DOHH2 (cell line): ENCODE measurements around the gene SH3GLB1.

Experiments
- H3F3A ChIP-seq: fragments of 200-600 bp; sonication (generic), shearing (Covaris generic); 2 replicates; pipeline ENCODE4 v1.6.0; 2016; ENCODE audit warnings: antibody characterized with exemption, mild to moderate bottlenecking; ENCODE audit not compliant: control insufficient read depth, insufficient read depth
- H3K27ac ChIP-seq: fragments of 200-600 bp; sonication (generic); 2 replicates; pipeline ENCODE4 v1.5.1; 2014; ENCODE audit warnings: low read depth, mild to moderate bottlenecking, low read length, moderate library complexity
- H3K27me3 ChIP-seq: fragments of 200-600 bp; sonication (generic); 2 replicates; pipeline ENCODE4 v1.6.1; 2014; ENCODE audit warnings: mild to moderate bottlenecking, low read length, mixed read lengths; ENCODE audit not compliant: control insufficient read depth
- H3K36me3 ChIP-seq: fragments of 200-600 bp; sonication (generic); 2 replicates; pipeline ENCODE4 v1.6.1; 2014; ENCODE audit warnings: mild to moderate bottlenecking, low read length, moderate library complexity, mixed read lengths; ENCODE audit not compliant: control insufficient read depth
- H3K4me1 ChIP-seq: fragments of 200-600 bp; sonication (generic); 2 replicates; pipeline ENCODE4 v1.6.1; 2014; ENCODE audit warnings: mild to moderate bottlenecking, low read length, mixed read lengths; ENCODE audit not compliant: control insufficient read depth
- H3K4me2 ChIP-seq: fragments of 200-600 bp; sonication (generic); 2 replicates; pipeline ENCODE4 v1.6.0; 2014; ENCODE audit warnings: mild to moderate bottlenecking, low read length, moderate library complexity
- H3K4me3 ChIP-seq: fragments of 200-600 bp; sonication (generic); 2 replicates; pipeline ENCODE4 v1.5.1; 2014; ENCODE audit warnings: mild to moderate bottlenecking, low read length, mixed read lengths
- H3K79me2 ChIP-seq: fragments of 200-600 bp; sonication (generic); 2 replicates; pipeline ENCODE4 v1.6.1; 2014; ENCODE audit warnings: mild to moderate bottlenecking, low read length, mixed read lengths; ENCODE audit not compliant: control insufficient read depth
- H3K9me2 ChIP-seq: fragments of 200-600 bp; sonication (generic); replicated peaks from 2 replicates; pipeline ENCODE4 v1.6.1; 2014; ENCODE audit warnings: mild to moderate bottlenecking, low read length, mixed read lengths; ENCODE audit not compliant: control insufficient read depth
- H3K9me3 ChIP-seq: fragments of 200-600 bp; sonication (generic); 2 replicates; pipeline ENCODE4 v1.6.1; 2014; ENCODE audit warnings: antibody characterized with exemption, low read length, mixed read lengths; ENCODE audit not compliant: control insufficient read depth, insufficient read depth
- H4K20me1 ChIP-seq: fragments of 200-600 bp; sonication (generic); 2 replicates; pipeline ENCODE4 v1.6.0; 2014; ENCODE audit warnings: low read depth, mild to moderate bottlenecking, antibody characterized with exemption, low read length, moderate library complexity; ENCODE audit not compliant: control insufficient read depth, insufficient read depth
- CTCF ChIP-seq: fragments of 200-600 bp; sonication (generic); IDR thresholded peaks from one replicate; pipeline ENCODE4 v1.5.1; 2014; ENCODE audit warnings: antibody characterized with exemption, mild to moderate bottlenecking, low read depth, low read length; ENCODE audit not compliant: poor library complexity, severe bottlenecking
- EZH2phosphoT487 ChIP-seq: fragments of 200-600 bp; sonication (generic); IDR thresholded peaks from 2 replicates; pipeline ENCODE4 v1.6.1; 2017; ENCODE audit warnings: borderline replicate concordance, mild to moderate bottlenecking, antibody characterized with exemption, low read length, moderate library complexity, mixed read lengths

The SH3GLB1 gene

DNA sequence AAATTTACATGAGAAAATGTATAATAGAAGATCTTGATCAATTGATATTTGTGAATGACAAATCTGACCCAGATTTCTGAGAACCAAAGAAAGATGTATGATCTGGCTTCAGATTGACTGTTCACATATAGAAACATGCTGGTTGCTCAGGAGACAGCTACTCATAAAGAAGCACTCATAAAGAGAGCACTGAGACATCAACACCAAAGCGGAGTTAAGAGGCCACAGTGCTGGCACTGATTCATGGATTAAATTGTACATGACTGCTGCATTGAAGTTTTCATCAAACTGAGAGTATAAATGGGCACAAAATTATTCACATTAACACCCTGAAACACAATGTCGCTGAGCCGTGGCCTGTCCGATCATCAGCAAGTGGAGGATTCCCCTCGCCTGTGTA is 46.2 kb downstream of the SH3GLB1 start:
- H3K4me3 ChIP-seq: no peak overlapping the region
- no peak overlapping the region for H3K27ac ChIP-seq
- no peaks in the 10 kb centered on the region for H3K36me3 ChIP-seq
- H3K79me2 ChIP-seq: no peaks in the 10 kb centered on the region
- no peaks in the 10 kb centered on the region for H3K9me2 ChIP-seq
- peaks cover 12% of the 10 kb centered on the region; the same call in 1 of the 2 replicates for H3F3A ChIP-seq
- H3K27me3 ChIP-seq: no peaks in the 10 kb centered on the region
- no peaks in the 10 kb centered on the region for H3K9me3 ChIP-seq
- peaks cover 23% of the 10 kb centered on the region for H3K4me1 ChIP-seq
- H4K20me1 ChIP-seq: no peaks in the 10 kb centered on the region
- TF ChIP-seq EZH2phosphoT487 (no peak), CTCF (no peak)
- H3K4me2 ChIP-seq: no peak overlapping the region

DNA sequence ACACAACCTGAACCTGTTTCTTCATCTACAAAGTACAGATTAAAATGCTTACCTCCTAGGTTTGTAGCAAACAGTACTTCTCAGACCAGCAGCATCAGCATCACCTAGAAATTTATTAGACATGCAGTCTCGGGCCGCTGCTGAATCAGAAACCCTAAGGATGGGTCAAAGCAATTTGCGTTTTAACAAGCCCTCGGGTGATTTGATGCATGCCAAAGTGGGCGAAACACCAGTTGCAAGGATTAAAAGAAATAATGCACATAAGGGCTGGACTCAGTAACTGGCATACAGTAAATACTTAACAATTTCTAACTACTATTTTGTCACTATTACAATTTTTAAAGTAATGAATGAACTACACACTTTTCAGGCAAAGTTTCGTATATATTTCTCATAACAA is 47.5 kb downstream of the SH3GLB1 start:
- Histone ChIP-seq H3K27ac (no peak overlapping the region), H3F3A (peaks cover 14% of the 10 kb centered on the region; the same call in 1 of the 2 replicates), H3K79me2 (no peaks in the 10 kb centered on the region), H3K9me2 (no peaks in the 10 kb centered on the region), H3K4me2 (no peak overlapping the region), H3K27me3 (no peaks in the 10 kb centered on the region), H3K9me3 (no peaks in the 10 kb centered on the region), H3K4me1 (peaks cover 36% of the 10 kb centered on the region), H4K20me1 (no peaks in the 10 kb centered on the region), H3K4me3 (no peak overlapping the region), H3K36me3 (no peaks in the 10 kb centered on the region)
- TF ChIP-seq CTCF (no peak), EZH2phosphoT487 (no peak)

DNA sequence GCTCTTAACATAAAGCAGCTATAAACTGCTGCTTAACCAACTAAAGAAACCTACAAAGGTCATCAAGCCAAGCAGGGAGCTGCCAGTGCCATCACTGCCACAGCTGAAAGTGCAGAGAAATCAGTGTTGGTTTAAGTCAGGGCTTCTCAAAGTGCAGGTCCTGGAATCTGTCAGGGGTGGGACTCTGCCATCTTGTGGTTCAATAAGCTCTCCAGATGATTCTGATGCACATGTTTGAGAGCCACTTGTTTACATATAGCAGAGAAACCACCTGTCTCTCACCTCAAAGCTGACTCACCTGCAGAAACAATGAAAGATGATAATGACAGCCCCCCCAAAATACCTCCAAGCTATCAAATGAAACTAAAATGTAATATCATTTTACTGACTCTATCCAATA is 49.3 kb downstream of the SH3GLB1 start:
- 0 out of 2 replicates have a peak overlapping the region, but pooled peaks have one; percentile 86 for H3K4me2 ChIP-seq
- H3K4me3 ChIP-seq: no peak overlapping the region
- no peaks in the 10 kb centered on the region for H3K9me3 ChIP-seq
- no peaks in the 10 kb centered on the region for H3K79me2 ChIP-seq
- H3K36me3 ChIP-seq: no peaks in the 10 kb centered on the region
- H3K27ac ChIP-seq: no peak overlapping the region
- H3K4me1 ChIP-seq: peaks cover 36% of the 10 kb centered on the region
- no peaks in the 10 kb centered on the region for H3K27me3 ChIP-seq
- H3K9me2 ChIP-seq: no peaks in the 10 kb centered on the region
- TF ChIP-seq CTCF: peak; percentile 42
- TF ChIP-seq EZH2phosphoT487: no peak
- H4K20me1 ChIP-seq: no peaks in the 10 kb centered on the region
- peaks cover 14% of the 10 kb centered on the region; the same call in 1 of the 2 replicates for H3F3A ChIP-seq
